Loucy (cell line): Measurements from ENCODE around the gene SAP30L.

ENCODE experiments used
- H2AFZ ChIP-seq: fragments of 200-600 bp; sonication (generic); 2 replicates; pipeline ENCODE4 v1.6.0; 2016; ENCODE audit warnings: antibody characterized with exemption, mild to moderate bottlenecking, low read length, moderate library complexity
- H3F3A ChIP-seq: fragments of 200-600 bp; 2 replicates; pipeline ENCODE4 v1.6.0; 2016; ENCODE audit warnings: antibody characterized with exemption, low read depth, mild to moderate bottlenecking
- H3K27me3 ChIP-seq: fragments of 200-600 bp; sonication (generic); 2 replicates; pipeline ENCODE4 v1.6.1; 2014; ENCODE audit warnings: low read length, mild to moderate bottlenecking; ENCODE audit not compliant: insufficient read depth, poor library complexity, severe bottlenecking
- H3K36me3 ChIP-seq: fragments of 200-600 bp; sonication (generic); 2 replicates; pipeline ENCODE4 v1.6.1; 2016; ENCODE audit warnings: low read length; ENCODE audit not compliant: insufficient read depth
- H3K4me1 ChIP-seq: fragments of 200-600 bp; sonication (generic); 2 replicates; pipeline ENCODE4 v1.5.1; 2014; ENCODE audit warnings: low read length, mild to moderate bottlenecking; ENCODE audit not compliant: insufficient read depth, poor library complexity, severe bottlenecking
- H3K4me2 ChIP-seq: fragments of 200-600 bp; sonication (generic); 2 replicates; pipeline ENCODE4 v1.6.0; 2014; ENCODE audit warnings: antibody characterized with exemption, low read length, low read depth, mild to moderate bottlenecking; ENCODE audit not compliant: poor library complexity, severe bottlenecking
- H3K4me3 ChIP-seq: fragments of 200-600 bp; sonication (generic); 2 replicates; pipeline ENCODE4 v1.5.1; 2014; ENCODE audit warnings: low read length, mild to moderate bottlenecking, mixed read lengths; ENCODE audit not compliant: poor library complexity, severe bottlenecking
- H3K79me2 ChIP-seq: fragments of 200-600 bp; sonication (generic); 2 replicates; pipeline ENCODE4 v1.6.1; 2014; ENCODE audit warnings: low read length; ENCODE audit not compliant: insufficient read depth
- H3K9ac ChIP-seq: fragments of 200-600 bp; sonication (generic); 2 replicates; pipeline ENCODE4 v1.6.0; 2014; ENCODE audit warnings: mild to moderate bottlenecking, low read depth, low read length, moderate library complexity; ENCODE audit not compliant: poor library complexity, severe bottlenecking
- H3K9me2 ChIP-seq: fragments of 200-600 bp; sonication (generic); replicated peaks from 2 replicates; pipeline ENCODE4 v1.6.1; 2016; ENCODE audit warnings: low read depth, low read length, mixed read lengths
- H3K9me3 ChIP-seq: fragments of 200-600 bp; sonication (generic); 2 replicates; pipeline ENCODE4 v1.6.1; 2014; ENCODE audit warnings: mild to moderate bottlenecking, antibody characterized with exemption, low read length, low read depth; ENCODE audit not compliant: insufficient read depth
- H4K20me1 ChIP-seq: fragments of 200-600 bp; sonication (generic); 2 replicates; pipeline ENCODE4 v1.6.0; 2014; ENCODE audit warnings: antibody characterized with exemption, low read length, mild to moderate bottlenecking; ENCODE audit not compliant: insufficient read depth, poor library complexity, severe bottlenecking
- CTCF ChIP-seq: fragments of 200-600 bp; sonication (generic); conservative IDR thresholded peaks from 2 replicates; pipeline ENCODE4 v1.5.1; 2014; ENCODE audit warnings: mild to moderate bottlenecking, antibody characterized with exemption, low read length
- EZH2phosphoT487 ChIP-seq: fragments of 200-600 bp; IDR thresholded peaks from 2 replicates; pipeline ENCODE4 v1.6.1; 2018; ENCODE audit warnings: antibody characterized with exemption, mild to moderate bottlenecking, moderate library complexity, borderline replicate concordance

The SAP30L gene

GRCh38 chr5:154445422-154446194 lies at the start of gene SAP30L:
Gene SAP30L, plus strand, starts transcription at chr5:154445997. Its CDS starts 608 bp downstream, at chr5:154446605.
- peak within 1 kb of the TSS; percentile 83 for H3K4me3 ChIP-seq
- H3K9me3 ChIP-seq: no peaks in the 10 kb centered on the region
- H3K79me2 ChIP-seq: peaks cover 60% of the 10 kb centered on the region

GRCh38 chr5:154396128-154396527 lies 49.7 kb upstream of the SAP30L start:
- Histone ChIP-seq H3K36me3 (no peaks in the 10 kb centered on the region; the same call in 1 of the 2 replicates), H3K9me3 (no peaks in the 10 kb centered on the region), H3K79me2 (no peaks in the 10 kb centered on the region), H4K20me1 (no peaks in the 10 kb centered on the region), H3K4me3 (no peak overlapping the region), H3K27me3 (no peaks in the 10 kb centered on the region), H2AFZ (no peak overlapping the region), H3K4me1 (no peaks in the 10 kb centered on the region), H3F3A (no peaks in the 10 kb centered on the region), H3K9ac (no peak overlapping the region), H3K9me2 (no peaks in the 10 kb centered on the region), H3K4me2 (no peak overlapping the region)
- TF ChIP-seq EZH2phosphoT487 (no peak), CTCF (no peak)

More at GRCh38 chr5:154445422-154446194, at the start of gene SAP30L:
- Histone ChIP-seq H3K9me2 (no peaks in the 10 kb centered on the region), H3K27me3 (no peaks in the 10 kb centered on the region), H4K20me1 (peaks cover 29% of the 10 kb centered on the region), H3K9ac (peak within 1 kb of the TSS; percentile 77), H2AFZ (peak within 1 kb of the TSS; percentile 50), H3F3A (no peaks in the 10 kb centered on the region), H3K4me1 (peaks cover 26% of the 10 kb centered on the region), H3K4me2 (peak within 1 kb of the TSS; percentile 92), H3K36me3 (no peaks in the 10 kb centered on the region)
- TF ChIP-seq CTCF (no peak), EZH2phosphoT487 (no peak)

GRCh38 chr5:154397652-154398406 lies 48.0 kb upstream of the SAP30L start:
- Histone ChIP-seq H3K9me3 (no peaks in the 10 kb centered on the region), H3F3A (no peaks in the 10 kb centered on the region), H3K9ac (no peak overlapping the region), H3K79me2 (no peaks in the 10 kb centered on the region), H3K4me1 (no peaks in the 10 kb centered on the region), H3K4me3 (no peak overlapping the region), H3K4me2 (no peak overlapping the region), H2AFZ (no peak overlapping the region), H3K9me2 (no peaks in the 10 kb centered on the region), H3K27me3 (no peaks in the 10 kb centered on the region), H4K20me1 (no peaks in the 10 kb centered on the region), H3K36me3 (no peaks in the 10 kb centered on the region; the same call in 1 of the 2 replicates)
- TF ChIP-seq EZH2phosphoT487 (no peak), CTCF (no peak)
